ENCODE measurements around the gene CCDC134. TPM values are rescaled to one million over a fixed set of nuclear protein-coding genes. Genes with fewer than 3 reads are reported as not detected.

CCDC134 gene
- polyA plus RNA-seq, 1 donor from 2014 or later = 2.2 TPM

DNA sequence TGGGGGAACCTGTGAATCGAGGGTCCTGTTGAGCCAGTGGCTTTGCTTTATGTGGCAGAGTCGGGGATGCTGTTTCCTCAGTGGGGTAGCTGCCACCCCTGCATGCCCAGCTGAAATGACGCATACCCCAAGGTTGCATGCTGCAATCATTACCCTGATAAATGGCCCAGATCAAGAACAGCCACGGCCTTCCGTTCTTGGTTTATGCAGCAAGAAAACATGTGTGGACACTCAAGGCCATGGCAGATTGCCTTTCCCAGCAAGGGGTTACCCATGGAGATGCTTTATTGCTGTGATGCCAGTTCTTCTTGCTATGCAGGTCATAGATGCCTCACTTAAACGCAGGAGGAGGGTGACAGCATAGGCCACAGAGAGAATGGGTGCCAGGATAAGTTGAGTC is 18.1 kb downstream of the CCDC134 start (continued):
- TF ChIP-seq CTCF (IDR thresholded peaks at IDR 0.05; ENCODE audit: poor library complexity, severe bottlenecking) (no peak), EP300 (conservative IDR thresholded peaks at IDR 0.05; ENCODE audit: poor library complexity, severe bottlenecking) (no peak)

GRCh38 chr22:41819257-41819656 is 18.8 kb downstream of the CCDC134 start:
- Histone ChIP-seq H3K4me2 (ENCODE audit: low read length) (no peak overlapping the region), H3K4me3 (ENCODE audit: low read length) (no peak overlapping the region), H3K27me3 (ENCODE audit: insufficient read depth, low read depth, low read length) (no peaks in the 10 kb centered on the region), H3K36me3 (ENCODE audit: insufficient read depth, low read length) (no peaks in the 10 kb centered on the region), H3K27ac (ENCODE audit: low read length) (no peak overlapping the region), H3K79me2 (replicated peaks; ENCODE audit: insufficient read depth, low read length) (no peaks in the 10 kb centered on the region), H3K9me2 (ENCODE audit: insufficient read depth, low read length) (no peaks in the 10 kb centered on the region), H3K9me3 (ENCODE audit: low read length) (no peaks in the 10 kb centered on the region), H4K20me1 (ENCODE audit: insufficient read depth) (no peaks in the 10 kb centered on the region), H3K9ac (ENCODE audit: low read length) (no peak overlapping the region), H2AFZ (ENCODE audit: low read depth, low read length) (no peak overlapping the region), H3F3A (ENCODE audit: insufficient read depth, low read length, poor library complexity, severe bottlenecking) (no peaks in the 10 kb centered on the region)
- TF ChIP-seq SMC3 (conservative IDR thresholded peaks at IDR 0.05; ENCODE audit: poor library complexity) = no peak

GRCh38 chr22:41820447-41820846 is 20.0 kb downstream of the CCDC134 start:
- Histone ChIP-seq H2AFZ (ENCODE audit: low read depth, low read length) (no peak overlapping the region), H3K4me3 (ENCODE audit: low read length) (no peak overlapping the region), H3F3A (ENCODE audit: insufficient read depth, low read length, poor library complexity, severe bottlenecking) (no peaks in the 10 kb centered on the region), H3K9me3 (ENCODE audit: low read length) (no peaks in the 10 kb centered on the region), H3K4me2 (ENCODE audit: low read length) (no peak overlapping the region), H3K27me3 (ENCODE audit: insufficient read depth, low read depth, low read length) (no peaks in the 10 kb centered on the region), H4K20me1 (ENCODE audit: insufficient read depth) (no peaks in the 10 kb centered on the region), H3K9ac (ENCODE audit: low read length) (no peak overlapping the region), H3K9me2 (ENCODE audit: insufficient read depth, low read length) (no peaks in the 10 kb centered on the region), H3K36me3 (ENCODE audit: insufficient read depth, low read length) (no peaks in the 10 kb centered on the region), H3K27ac (ENCODE audit: low read length) (no peak overlapping the region), H3K79me2 (replicated peaks; ENCODE audit: insufficient read depth, low read length) (no peaks in the 10 kb centered on the region)
- no peak for TF ChIP-seq EZH2 (IDR thresholded peaks at IDR 0.05; ENCODE audit: borderline replicate concordance, insufficient read depth, low read length, poor library complexity, severe bottlenecking)
- no peak for TF ChIP-seq TAF1 (IDR thresholded peaks at IDR 0.05; ENCODE audit: low read depth)
- no peak for TF ChIP-seq CTCF (IDR thresholded peaks at IDR 0.05; ENCODE audit: poor library complexity, severe bottlenecking)
- TF ChIP-seq RAD21 (conservative IDR thresholded peaks at IDR 0.05) = no peak
- no peak for TF ChIP-seq EP300 (conservative IDR thresholded peaks at IDR 0.05; ENCODE audit: poor library complexity, severe bottlenecking)

GRCh38 chr22:41821471-41822316 is 21.2 kb downstream of the CCDC134 start:
- Histone ChIP-seq H3K27ac (ENCODE audit: low read length) (no peak overlapping the region), H3K9ac (ENCODE audit: low read length) (no peak overlapping the region), H3K9me2 (ENCODE audit: insufficient read depth, low read length) (no peaks in the 10 kb centered on the region), H3K79me2 (replicated peaks; ENCODE audit: insufficient read depth, low read length) (no peaks in the 10 kb centered on the region), H3K36me3 (ENCODE audit: insufficient read depth, low read length) (no peaks in the 10 kb centered on the region), H3K4me3 (ENCODE audit: low read length) (no peak overlapping the region), H3K9me3 (ENCODE audit: low read length) (no peaks in the 10 kb centered on the region), H3K4me2 (ENCODE audit: low read length) (no peak overlapping the region), H3F3A (ENCODE audit: insufficient read depth, low read length, poor library complexity, severe bottlenecking) (no peaks in the 10 kb centered on the region), H2AFZ (ENCODE audit: low read depth, low read length) (no peak overlapping the region), H3K27me3 (ENCODE audit: insufficient read depth, low read depth, low read length) (no peaks in the 10 kb centered on the region), H4K20me1 (ENCODE audit: insufficient read depth) (no peaks in the 10 kb centered on the region)
- no peak for TF ChIP-seq TAF1 (IDR thresholded peaks at IDR 0.05; ENCODE audit: low read depth)
- no peak for TF ChIP-seq RAD21 (conservative IDR thresholded peaks at IDR 0.05)
- TF ChIP-seq REST (IDR thresholded peaks at IDR 0.05; ENCODE audit: borderline replicate concordance) = no peak
